Lower leg skin (tissue), 4 donors: Measurements from ENCODE around the gene NR2F1-AS1. TPM values are rescaled to one million over a fixed set of nuclear protein-coding genes. Genes with fewer than 3 reads are reported as not detected.
"Not testable (repeated sequence)": the region's sequence is repeated elsewhere in the genome, so short reads cannot be mapped to it uniquely, and the experiment has no call there.

ENCODE experiments used
- DNase-seq, 2 donors: peaks; one replicate each; pipeline ENCODE4 v3.0.0-alpha.2; 2019; ENCODE audit warnings: low spot score in 2 of 2
- H3K4me3 ChIP-seq: fragments of 200-600 bp; sonication (generic); 2 replicates; pipeline ENCODE4 v1.5.1; 2017; ENCODE audit warnings: mild to moderate bottlenecking, low read depth; ENCODE audit not compliant: poor library complexity, severe bottlenecking
- POLR2A ChIP-seq, 2 donors: fragments of 450-650 bp; IDR thresholded peaks; one replicate each; pipeline ENCODE4 v1.6.1; 2016 to 2017; ENCODE audit warnings: antibody characterized with exemption in 2 of 2, mild to moderate bottlenecking in 1 of 2, moderate library complexity in 1 of 2
- WGBS, 2 donors: methylation state at CpG; one replicate each; pipeline ENCODE4 v1.1.5; 2018; 5-methylcytosine and 5-hydroxymethylcytosine counted together
- intact Hi-C: fragments of 100-400 bp; cut with DNase I; formaldehyde crosslinking; loops from one replicate; pipeline ENCODE4 v1.15.0; 2023; ENCODE audit warnings: low total_unique reads
- total RNA-seq, 4 donors: library from RNA; depleted of rRNA; stranded (reverse); fragments of >200 nt; gene quantifications; one replicate each; pipeline ENCODE4 v1.1.0, GENCODE V29; 2016
- TF ChIP-seq, protein P1 (sequence below), 3 donors: fragments of 450-650 bp; IDR thresholded peaks; one replicate each; pipeline ENCODE4 v1.5.1; 2016; ENCODE audit warnings: antibody characterized with exemption in 3 of 3, mild to moderate bottlenecking in 3 of 3, moderate library complexity in 2 of 3

NR2F1-AS1 gene
- total RNA-seq, 4 donors from 2014 or later, result 0.30 to 1.7 (median 1.0) TPM; not detected in 1

DNA sequence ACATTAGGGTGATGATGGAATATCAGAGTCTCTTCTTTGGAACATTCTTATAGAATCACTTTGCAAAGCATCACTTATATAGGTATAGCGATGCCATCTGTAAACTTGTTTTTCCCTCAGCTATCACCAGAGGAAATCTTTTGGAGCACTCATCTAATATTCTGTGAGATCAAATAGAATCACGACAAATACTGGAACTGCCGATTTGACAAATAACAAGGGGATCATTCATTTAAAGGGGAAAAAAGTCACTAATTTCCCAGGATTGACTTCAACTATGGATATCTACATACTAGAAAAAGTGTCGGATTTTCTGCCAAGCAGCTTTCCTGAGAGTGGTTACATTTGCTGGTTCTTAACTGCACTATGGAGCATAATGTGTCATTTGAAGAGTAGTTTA, 178.6 kb downstream of the NR2F1-AS1 start:
- no peak for DNase-seq
- no peak for TF ChIP-seq POLR2A (IDR thresholded peaks at IDR 0.05)
- TF ChIP-seq, protein P1, sequence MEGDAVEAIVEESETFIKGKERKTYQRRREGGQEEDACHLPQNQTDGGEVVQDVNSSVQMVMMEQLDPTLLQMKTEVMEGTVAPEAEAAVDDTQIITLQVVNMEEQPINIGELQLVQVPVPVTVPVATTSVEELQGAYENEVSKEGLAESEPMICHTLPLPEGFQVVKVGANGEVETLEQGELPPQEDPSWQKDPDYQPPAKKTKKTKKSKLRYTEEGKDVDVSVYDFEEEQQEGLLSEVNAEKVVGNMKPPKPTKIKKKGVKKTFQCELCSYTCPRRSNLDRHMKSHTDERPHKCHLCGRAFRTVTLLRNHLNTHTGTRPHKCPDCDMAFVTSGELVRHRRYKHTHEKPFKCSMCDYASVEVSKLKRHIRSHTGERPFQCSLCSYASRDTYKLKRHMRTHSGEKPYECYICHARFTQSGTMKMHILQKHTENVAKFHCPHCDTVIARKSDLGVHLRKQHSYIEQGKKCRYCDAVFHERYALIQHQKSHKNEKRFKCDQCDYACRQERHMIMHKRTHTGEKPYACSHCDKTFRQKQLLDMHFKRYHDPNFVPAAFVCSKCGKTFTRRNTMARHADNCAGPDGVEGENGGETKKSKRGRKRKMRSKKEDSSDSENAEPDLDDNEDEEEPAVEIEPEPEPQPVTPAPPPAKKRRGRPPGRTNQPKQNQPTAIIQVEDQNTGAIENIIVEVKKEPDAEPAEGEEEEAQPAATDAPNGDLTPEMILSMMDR (IDR thresholded peaks at IDR 0.05), result no peak
- no peak overlapping the region for H3K4me3 ChIP-seq
- 94 to 95% methylated on average over 4 of the region's 4 CpGs for WGBS, 2 donors
- intact Hi-C loops, result no loop called here

DNA sequence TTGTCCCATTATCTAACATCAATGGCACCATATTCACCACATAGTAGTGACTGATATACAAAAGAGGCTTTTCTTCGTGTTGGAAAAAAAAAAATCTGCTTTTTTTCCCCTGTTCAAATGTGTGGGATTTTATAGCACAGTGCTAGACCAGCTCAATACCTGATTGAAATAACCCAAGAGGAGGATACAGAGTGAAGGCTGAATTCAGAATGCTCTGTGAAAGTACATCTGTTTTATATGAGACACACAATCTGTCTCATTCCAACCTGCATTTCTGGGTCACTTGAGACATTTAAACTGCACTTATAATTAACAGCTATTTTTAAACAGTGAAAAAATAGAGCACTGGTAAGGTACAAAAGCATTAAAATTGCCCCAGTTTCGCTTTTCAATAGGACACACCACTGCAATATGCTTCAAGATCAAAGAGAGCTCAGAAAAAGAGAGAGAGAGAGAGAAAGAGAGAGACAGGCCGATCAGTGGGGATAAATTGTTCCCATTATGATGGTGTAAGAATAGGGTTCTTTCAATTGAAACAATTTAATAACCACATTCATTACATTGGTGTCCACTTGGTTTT, 179.3 kb downstream of the NR2F1-AS1 start:
- no peak for DNase-seq
- intact Hi-C loops, result no loop called here
- H3K4me3 ChIP-seq, result no peak overlapping the region
- 81 to 92% methylated on average over 3 of the region's 3 CpGs for WGBS, 2 donors
- TF ChIP-seq POLR2A (IDR thresholded peaks at IDR 0.05), result no peak
- TF ChIP-seq, protein P1 (IDR thresholded peaks at IDR 0.05), result no peak

DNA sequence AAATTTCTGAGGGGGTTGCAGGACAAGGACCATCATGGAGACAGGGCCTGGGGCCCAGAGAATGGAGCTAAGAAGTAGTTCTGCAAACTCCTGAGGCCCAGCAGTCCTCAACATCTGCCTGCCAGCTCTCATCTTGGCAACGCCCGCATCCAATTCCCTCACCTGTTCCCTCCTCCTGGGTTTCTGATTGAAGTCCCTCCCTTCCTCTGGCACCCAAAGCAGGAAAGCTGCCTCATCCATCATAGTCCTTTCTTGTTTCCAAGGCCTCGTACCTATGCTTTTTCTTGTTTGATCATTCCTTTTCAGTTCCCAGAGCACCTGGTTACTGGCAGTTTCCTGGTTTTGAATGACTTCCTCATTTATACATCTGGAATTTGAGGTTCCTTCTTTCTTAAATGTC, 181.3 kb downstream of the NR2F1-AS1 start:
- WGBS, 2 donors, result 43 to 52% methylated on average over 3 of the region's 3 CpGs
- TF ChIP-seq, protein P1 (IDR thresholded peaks at IDR 0.05), result no peak
- no peak for TF ChIP-seq POLR2A (IDR thresholded peaks at IDR 0.05)
- intact Hi-C loops, result no loop called here

DNA sequence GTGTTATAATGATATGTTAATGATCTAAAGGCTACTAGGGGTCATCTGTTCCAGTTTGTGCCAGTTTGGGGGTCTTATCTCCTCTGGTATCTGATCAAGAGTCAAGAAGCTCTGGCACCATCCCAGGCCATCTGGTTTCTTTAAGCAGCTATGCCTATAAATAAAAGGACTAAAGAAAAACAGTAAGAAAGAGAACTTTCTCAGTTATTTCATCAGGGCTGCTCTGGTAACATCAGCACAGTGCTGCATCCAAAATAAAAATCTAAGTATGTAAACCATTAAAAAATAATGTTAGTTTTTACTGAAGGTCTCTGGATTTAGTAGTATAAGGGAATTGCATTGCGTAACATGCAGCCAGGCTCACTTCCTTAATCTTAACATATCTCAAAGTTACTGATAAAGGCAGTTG, 185.0 kb downstream of the NR2F1-AS1 start:
- DNase-seq, result no peak
- H3K4me3 ChIP-seq, result no peak overlapping the region
- 87 to 93% methylated on average over 1 of the region's 1 CpG for WGBS, 2 donors
- TF ChIP-seq POLR2A (IDR thresholded peaks at IDR 0.05), result no peak
- TF ChIP-seq, protein P1 (IDR thresholded peaks at IDR 0.05), result no peak
- intact Hi-C loops, result no loop called here

More for the DNA sequence above, 181.3 kb downstream of the NR2F1-AS1 start:
- no peak overlapping the region for H3K4me3 ChIP-seq
- no peak for DNase-seq

DNA sequence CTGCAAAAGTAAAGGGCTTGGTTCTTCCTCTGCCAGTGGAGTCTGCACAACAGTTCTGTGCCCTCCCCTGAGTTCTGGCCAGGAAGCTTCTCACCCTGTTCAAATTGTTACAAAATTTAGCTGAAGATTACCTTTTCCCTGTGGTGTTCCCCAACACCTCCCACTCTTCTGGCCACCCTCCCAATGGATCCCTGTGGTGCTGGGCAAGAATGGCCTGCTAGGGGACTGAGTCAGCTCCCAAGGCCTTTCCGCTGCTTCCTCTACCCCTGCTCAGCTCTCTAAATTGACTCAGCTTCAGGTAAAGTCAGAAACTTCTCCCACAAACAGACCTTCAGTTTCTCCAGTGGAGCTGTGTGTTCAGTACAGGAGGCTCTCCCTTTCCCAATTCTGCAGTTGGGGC, 186.0 kb downstream of the NR2F1-AS1 start:
- intact Hi-C loops, result no loop called here
- no peak overlapping the region for H3K4me3 ChIP-seq
- 95 to 100% methylated on average over 1 of the region's 1 CpG for WGBS, 2 donors
- DNase-seq, result no peak
- TF ChIP-seq, protein P1 (IDR thresholded peaks at IDR 0.05), result no peak
- no peak for TF ChIP-seq POLR2A (IDR thresholded peaks at IDR 0.05)

DNA sequence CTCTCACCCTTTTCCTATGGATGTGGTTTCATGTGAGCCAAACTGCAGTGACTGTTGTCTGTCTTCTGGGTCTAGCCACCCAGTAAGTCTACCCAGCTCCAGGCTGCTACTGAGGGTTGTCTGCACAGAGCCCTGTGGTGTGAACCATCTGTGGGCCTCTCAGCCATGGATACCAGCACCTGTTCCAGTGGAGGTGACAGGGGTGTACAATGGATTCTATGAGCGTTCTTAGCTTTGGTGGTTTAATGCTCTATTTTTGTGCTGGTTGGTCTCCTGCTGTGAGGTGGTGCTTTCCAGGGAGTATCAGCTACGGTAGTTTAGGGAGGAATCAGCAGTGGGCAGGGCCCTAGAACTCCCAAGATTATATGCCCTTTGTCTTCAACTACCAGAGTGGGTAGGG, 186.7 kb downstream of the NR2F1-AS1 start:
- WGBS, 2 donors, result 84 to 100% methylated on average over 2 of the region's 2 CpGs
- no peak overlapping the region for H3K4me3 ChIP-seq
- intact Hi-C loops, result no loop called here
- DNase-seq, result no peak
- TF ChIP-seq POLR2A (IDR thresholded peaks at IDR 0.05), result no peak
- TF ChIP-seq, protein P1 (IDR thresholded peaks at IDR 0.05), result no peak

DNA sequence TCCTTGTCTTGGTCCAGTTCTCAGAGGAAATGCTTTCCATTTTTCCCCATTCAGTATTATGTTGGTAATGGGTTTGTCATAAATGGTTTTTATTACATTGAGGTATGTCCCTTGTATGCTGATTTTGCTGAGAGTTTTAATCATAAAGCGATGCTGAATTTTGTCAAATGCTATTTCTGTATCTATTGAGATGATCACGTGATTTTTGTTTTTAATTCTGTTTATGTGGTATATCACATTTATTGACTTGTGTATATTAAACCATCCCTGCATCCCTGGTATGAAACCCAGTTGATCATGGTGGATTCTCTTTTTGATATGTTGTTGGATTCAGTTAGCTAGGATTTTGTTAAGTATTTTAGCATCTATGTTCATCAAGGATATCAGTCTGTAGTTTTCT, 189.8 kb downstream of the NR2F1-AS1 start:
- DNase-seq, intact Hi-C loops, H3K4me3 ChIP-seq: not testable (repeated sequence)
- 95 to 98% methylated on average over 2 of the region's 2 CpGs for WGBS, 2 donors
